MM.1S (cell line): Measurements from ENCODE around the gene IQGAP2.

Experiments
- DNase-seq: peaks from one replicate; pipeline ENCODE4 v3.0.0-alpha.2; 2015
- H2AFZ ChIP-seq: fragments of 300-600 bp; sonication (generic); 2 replicates; pipeline ENCODE4 v1.6.0; 2016; ENCODE audit warnings: antibody characterized with exemption, low read length
- H3F3A ChIP-seq: fragments of 300-600 bp; sonication (generic); 2 replicates; pipeline ENCODE4 v1.6.1; 2016; ENCODE audit warnings: mild to moderate bottlenecking, antibody characterized with exemption, low read length, moderate library complexity, mixed read lengths; ENCODE audit not compliant: insufficient read depth
- H3K27ac ChIP-seq: fragments of 300-600 bp; sonication (generic); 2 replicates; pipeline ENCODE4 v1.5.1; 2016; ENCODE audit warnings: mild to moderate bottlenecking, low read length
- H3K27me3 ChIP-seq: fragments of 300-600 bp; sonication (generic); replicated peaks from 2 replicates; pipeline ENCODE4 v1.6.0; 2016; ENCODE audit warnings: low read length; ENCODE audit not compliant: insufficient read depth
- H3K36me3 ChIP-seq: fragments of 300-600 bp; sonication (generic); replicated peaks from 2 replicates; pipeline ENCODE4 v1.6.1; 2016; ENCODE audit warnings: mild to moderate bottlenecking, low read length, mixed read lengths; ENCODE audit not compliant: insufficient read depth
- H3K4me1 ChIP-seq: fragments of 300-600 bp; sonication (generic); 2 replicates; pipeline ENCODE4 v1.6.1; 2016; ENCODE audit warnings: low read length, mixed read lengths
- H3K4me2 ChIP-seq: fragments of 300-600 bp; sonication (generic); 2 replicates; pipeline ENCODE4 v1.6.0; 2016; ENCODE audit warnings: low read depth, low read length
- H3K4me3 ChIP-seq: fragments of 300-600 bp; sonication (generic); 2 replicates; pipeline ENCODE4 v1.5.1; 2016; ENCODE audit warnings: low read length, mixed read lengths
- H3K79me2 ChIP-seq: fragments of 300-600 bp; sonication (generic); 2 replicates; pipeline ENCODE4 v1.6.1; 2016; ENCODE audit warnings: mixed run types, low read length, mixed read lengths
- H3K9ac ChIP-seq: fragments of 300-600 bp; sonication (generic); 2 replicates; pipeline ENCODE4 v1.6.1; 2016; ENCODE audit warnings: low read length, mixed read lengths
- H3K9me2 ChIP-seq: fragments of 300-600 bp; sonication (generic); replicated peaks from 2 replicates; pipeline ENCODE4 v1.6.1; 2016; ENCODE audit warnings: mild to moderate bottlenecking, low read length, mixed read lengths; ENCODE audit not compliant: insufficient read depth
- H3K9me3 ChIP-seq: fragments of 300-600 bp; sonication (generic); replicated peaks from 2 replicates; pipeline ENCODE4 v1.6.1; 2016; ENCODE audit warnings: mild to moderate bottlenecking, low read length, mixed read lengths; ENCODE audit not compliant: insufficient read depth
- H4K20me1 ChIP-seq: fragments of 300-600 bp; sonication (generic); 2 replicates; pipeline ENCODE4 v1.6.1; 2016; ENCODE audit warnings: mild to moderate bottlenecking, low read length, moderate library complexity, mixed read lengths; ENCODE audit not compliant: insufficient read depth
- CTCF ChIP-seq: fragments of 300-600 bp; sonication (generic); IDR thresholded peaks from 2 replicates; pipeline ENCODE4 v1.5.1; 2016; ENCODE audit warnings: antibody characterized with exemption, low read length, mixed read lengths
- EZH2 ChIP-seq: fragments of 300-600 bp; sonication (generic); optimal IDR thresholded peaks from 2 replicates; pipeline ENCODE3; 2017; ENCODE audit warnings: low read depth, mild to moderate bottlenecking, antibody characterized with exemption, low read length, mixed read lengths
- EZH2phosphoT487 ChIP-seq: fragments of 300-600 bp; sonication (generic); IDR thresholded peaks from 2 replicates; pipeline ENCODE4 v1.6.1; 2018; ENCODE audit warnings: antibody characterized with exemption, low read length

IQGAP2 gene

DNA sequence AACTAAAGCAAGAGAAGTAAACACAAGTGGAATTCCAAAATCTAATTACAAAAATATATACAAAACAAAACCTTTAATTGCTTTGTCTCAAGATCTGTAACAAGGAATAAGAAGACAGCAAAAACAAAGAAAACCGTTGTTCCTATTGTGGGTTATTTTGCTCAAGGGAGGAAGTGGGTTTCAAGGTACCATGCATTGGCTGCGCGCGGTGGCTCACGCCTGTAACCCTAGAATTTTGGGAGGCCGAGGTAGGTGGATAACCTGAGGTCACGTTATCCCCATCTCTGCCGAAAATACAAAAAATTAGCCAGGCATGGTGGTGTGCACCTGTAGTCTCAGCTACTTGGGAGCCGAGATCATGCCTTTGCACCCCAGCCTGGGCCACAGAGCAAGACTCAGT, 12.1 kb upstream of the IQGAP2 start:
- no peaks in the 10 kb centered on the region for H3K79me2 ChIP-seq
- no peak overlapping the region for H3K9ac ChIP-seq
- TF ChIP-seq CTCF, result no peak
- TF ChIP-seq EZH2phosphoT487, result no peak
- no peak for TF ChIP-seq EZH2
- no peaks in the 10 kb centered on the region for H3K36me3 ChIP-seq
- H2AFZ ChIP-seq, result no peak overlapping the region
- no peak overlapping the region for H3K27ac ChIP-seq
- no peaks in the 10 kb centered on the region for H3K9me3 ChIP-seq
- no peaks in the 10 kb centered on the region for H3K9me2 ChIP-seq
- H4K20me1 ChIP-seq, result no peaks in the 10 kb centered on the region
- no peaks in the 10 kb centered on the region for H3K27me3 ChIP-seq
- no peak overlapping the region for H3K4me3 ChIP-seq
- no peak overlapping the region for H3K4me2 ChIP-seq
- H3F3A ChIP-seq, result no peaks in the 10 kb centered on the region
- DNase-seq, result no peak
- H3K4me1 ChIP-seq, result no peaks in the 10 kb centered on the region

DNA sequence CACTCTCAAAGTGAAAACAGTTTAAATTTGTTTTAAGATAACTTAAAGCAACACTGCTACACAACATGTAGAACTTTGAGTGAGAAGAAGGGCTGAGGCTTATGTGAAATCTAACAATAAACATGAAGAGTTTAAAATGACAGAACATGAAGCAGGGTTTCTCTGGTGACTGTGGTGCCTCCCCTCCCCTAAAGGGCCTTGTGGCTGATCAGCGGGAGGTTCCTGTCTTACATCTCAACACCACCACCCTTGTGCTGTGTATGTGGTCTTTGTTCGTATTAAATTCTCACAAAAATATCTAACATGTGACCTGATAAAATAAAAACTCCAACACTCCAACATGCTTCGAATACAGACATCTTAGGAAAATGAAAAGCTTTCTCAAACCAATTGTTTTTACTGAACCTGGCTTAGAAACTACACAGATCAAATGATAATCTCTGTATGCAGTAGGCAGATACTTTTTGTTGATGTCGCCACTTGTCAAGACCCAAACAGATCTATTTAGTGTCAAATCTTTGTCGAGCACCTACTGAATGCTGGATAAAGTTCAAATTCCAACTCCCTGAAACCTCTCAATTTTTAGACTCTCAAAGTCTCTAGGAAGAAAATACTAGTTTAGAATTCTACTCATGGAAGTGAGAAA, 9.9 kb upstream of the IQGAP2 start:
- DNase-seq, result no peak
- Histone ChIP-seq H3F3A (no peaks in the 10 kb centered on the region), H4K20me1 (no peaks in the 10 kb centered on the region), H3K4me2 (no peak overlapping the region), H3K79me2 (no peaks in the 10 kb centered on the region), H2AFZ (no peak overlapping the region), H3K27me3 (no peaks in the 10 kb centered on the region), H3K4me1 (no peaks in the 10 kb centered on the region), H3K9ac (no peak overlapping the region), H3K27ac (no peak overlapping the region), H3K36me3 (no peaks in the 10 kb centered on the region), H3K9me2 (no peaks in the 10 kb centered on the region), H3K4me3 (no peak overlapping the region), H3K9me3 (no peaks in the 10 kb centered on the region)
- no peak for TF ChIP-seq CTCF
- no peak for TF ChIP-seq EZH2
- no peak for TF ChIP-seq EZH2phosphoT487

- Histone ChIP-seq H3K4me2 (no peak overlapping the region), H3K9me2 (no peaks in the 10 kb centered on the region), H3K9ac (no peak overlapping the region), H3K36me3 (no peaks in the 10 kb centered on the region), H2AFZ (no peak overlapping the region), H3F3A (peaks cover 11% of the 10 kb centered on the region), H3K27me3 (no peaks in the 10 kb centered on the region), H3K79me2 (no peaks in the 10 kb centered on the region), H3K4me3 (no peak overlapping the region), H3K4me1 (peaks cover 10% of the 10 kb centered on the region), H4K20me1 (no peaks in the 10 kb centered on the region), H3K9me3 (no peaks in the 10 kb centered on the region), H3K27ac (no peak overlapping the region)
- no peak for DNase-seq
- TF ChIP-seq EZH2, result no peak
- TF ChIP-seq CTCF, result no peak
- TF ChIP-seq EZH2phosphoT487, result no peak
Measured at GRCh38 chr5:76397200-76397599, 5.9 kb upstream of the IQGAP2 start.
